HepG2 (cell line): ENCODE measurements around the gene RPL19. TPM values are rescaled to one million over a fixed set of nuclear protein-coding genes. Genes with fewer than 3 reads are reported as not detected.

Experiments
- ATAC-seq: fragments of 200-7000 bp; cut with Tn5 transposase; 3 replicates; pipeline ENCODE4 v1.9.1; 2020; ENCODE audit warnings: mild to moderate bottlenecking, moderate library complexity
- BruUV-seq: library from RNA; stranded (reverse); fragments of 400-500 nt; replicated peaks from 2 replicates; lab custom pipeline; 2021; lab: Mats Ljungman, UMichigan
- CTCF ChIA-PET: fragments of 300-600 bp; formaldehyde crosslinking; extraction: SDS; loops from one replicate; lab custom pipeline; 2021; ENCODE audit warnings: low total read pairs, inconsistent platforms, low intra/inter-chr PET ratio; lab: Yijun Ruan, JAX
- POLR2A ChIA-PET: fragments of 350-600 bp; sonication (Branson Sonifier 250); formaldehyde crosslinking; loops from one replicate; lab custom pipeline; 2020; ENCODE audit warnings: antibody characterized with exemption, inconsistent platforms; lab: Yijun Ruan, JAX
- DNase-seq: peaks from one replicate; pipeline ENCODE4 v3.0.0-alpha.2; 2015; ENCODE audit warnings: low spot score
- FAIRE-seq: peaks from 3 replicates; lab custom pipeline; 2011; peaks lifted over from hg19 to GRCh38; lab: Jason Lieb, UNC
- H2AFZ ChIP-seq: one replicate; pipeline ENCODE4 v1.6.1; 2011; ENCODE audit warnings: low read length, inconsistent platforms
- H3K27ac ChIP-seq: fragments of 300-600 bp; 3 replicates; pipeline ENCODE4 v1.8.0; 2011; ENCODE audit warnings: mixed run types, mild to moderate bottlenecking, mixed read lengths, low read length, inconsistent platforms; ENCODE audit not compliant: insufficient read depth; ENCODE audit errors: extremely low read length
- H3K27me3 ChIP-seq, 2 experiments: fragments of 200-600 bp in 1 of 2; 2 replicates in 1 of 2; 3 replicates in 1 of 2; pipeline versions ENCODE4 v1.6.0 to v1.8.0; 2011; ENCODE audit warnings: low read length in 2 of 2, mild to moderate bottlenecking in 2 of 2, moderate library complexity in 2 of 2, inconsistent platforms in 1 of 2; ENCODE audit not compliant: insufficient read depth in 2 of 2, control insufficient read depth in 1 of 2
- H3K36me3 ChIP-seq, 2 experiments: fragments of 200-600 bp in 1 of 2; replicated peaks in 1 of 2; 2 replicates in 1 of 2; 3 replicates in 1 of 2; pipeline versions ENCODE4 v1.5.1 to v1.8.0; 2011; ENCODE audit warnings: low read length in 2 of 2, inconsistent platforms in 1 of 2; ENCODE audit not compliant: insufficient read depth in 2 of 2, control insufficient read depth in 1 of 2
- H3K4me1 ChIP-seq: 2 replicates; pipeline ENCODE4 v1.5.1; 2012; ENCODE audit warnings: low read length, inconsistent platforms; ENCODE audit not compliant: insufficient read depth
- H3K4me2 ChIP-seq: 2 replicates; pipeline ENCODE4 v1.6.0; 2011; ENCODE audit warnings: low read depth, low read length, inconsistent platforms
- H3K4me3 ChIP-seq, 3 experiments: fragments of 200-600 bp in 1 of 3; sonication (generic), shearing (Covaris generic) in 1 of 3; replicated peaks in 1 of 3; 2 replicates each; pipeline ENCODE4 v1.5.1; 2011 to 2016; ENCODE audit warnings: low read length in 3 of 3, inconsistent platforms in 2 of 3, low read depth in 2 of 3, mild to moderate bottlenecking in 2 of 3, control low read depth in 1 of 3, mixed read lengths in 1 of 3; ENCODE audit not compliant: insufficient read depth in 1 of 3
- H3K79me2 ChIP-seq: one replicate; pipeline ENCODE4 v1.6.1; 2011; ENCODE audit warnings: low read length, inconsistent platforms; ENCODE audit not compliant: insufficient read depth
- H3K9ac ChIP-seq: 2 replicates; pipeline ENCODE4 v1.6.0; 2011; ENCODE audit warnings: mild to moderate bottlenecking, low read depth, low read length, inconsistent platforms; ENCODE audit not compliant: insufficient read depth
- H3K9me3 ChIP-seq: 2 replicates; pipeline ENCODE4 v1.5.1; 2012; ENCODE audit warnings: mild to moderate bottlenecking, low read length
- H4K20me1 ChIP-seq: 2 replicates; pipeline ENCODE4 v1.6.0; 2011; ENCODE audit warnings: inconsistent platforms, mild to moderate bottlenecking, low read length, moderate library complexity; ENCODE audit not compliant: insufficient read depth
- MIER3 ChIP-seq: IDR thresholded peaks from 2 replicates; pipeline ENCODE4 v1.6.1; 2016; ENCODE audit warnings: missing compliant biosample characterization, borderline replicate concordance
- RAD21 ChIP-seq: fragments of 450-650 bp; formaldehyde crosslinking; IDR thresholded peaks from 2 replicates; pipeline ENCODE4 v1.5.0; 2020; ENCODE audit warnings: mild to moderate bottlenecking
- SRF ChIP-seq: IDR thresholded peaks from 2 replicates; pipeline ENCODE4 v1.6.1; 2011; ENCODE audit warnings: mild to moderate bottlenecking, low read depth, low read length, moderate library complexity
- ZBTB20 ChIP-seq: sonication (generic); formaldehyde crosslinking; IDR thresholded peaks from 2 replicates; pipeline ENCODE4 v1.8.1; 2023; ENCODE audit warnings: missing genetic modification reagents, low read depth, mild to moderate bottlenecking, borderline replicate concordance
- ZNF549 ChIP-seq: sonication (generic); formaldehyde crosslinking; IDR thresholded peaks from 2 replicates; pipeline ENCODE4 v1.5.0; 2020; ENCODE audit warnings: missing genetic modification reagents
- ZNF557 ChIP-seq: sonication (generic); formaldehyde crosslinking; IDR thresholded peaks from 2 replicates; pipeline ENCODE4 v1.4.0; 2020; ENCODE audit warnings: missing genetic modification reagents
- ZSCAN25 ChIP-seq: sonication (generic); formaldehyde crosslinking; IDR thresholded peaks from 2 replicates; pipeline ENCODE4 v1.8.0; 2022; ENCODE audit warnings: mild to moderate bottlenecking, missing genetic modification reagents
- WGBS: methylation state at CpG from one replicate; pipeline ENCODE4 v1.1.6; 2017; ENCODE audit warnings: low lambda C conversion rate; 5-methylcytosine and 5-hydroxymethylcytosine counted together
- in situ Hi-C: cut with HindIII; loops from 2 replicates; pipeline ENCODE4 v1.10.0; 2017; ENCODE audit warnings: low pct_unique_long_range_greater_than_20kb; ENCODE audit not compliant: extremely low pct_ligation_motif_present
- intact Hi-C: fragments of 100-400 bp; cut with micrococcal nuclease; formaldehyde crosslinking; loops from one replicate; pipeline ENCODE4 v1.10.0; 2022; ENCODE audit not compliant: unreplicated experiment
- polyA plus RNA-seq, 8 experiments: library from polyadenylated mRNA; depleted of rRNA in 3 of 8; stranded (reverse) in 7 of 8; unstranded in 1 of 8; fragments of >200 nt; fragmentation: Illumina TruSeq in 4 of 8; extraction: Trizol in 4 of 8; gene quantifications; 2 replicates each; pipeline versions ENCODE4 v1.2.1 to v1.2.3, GENCODE V29; 2011 to 2016; ENCODE audit warnings: low read depth in 4 of 8, missing spikeins in 1 of 8, mixed read lengths in 1 of 8; ENCODE audit not compliant: insufficient read depth in 1 of 8
- total RNA-seq, 5 experiments: library from RNA; depleted of rRNA; stranded (reverse); fragments of >200 nt; fragmentation: Illumina TruSeq; extraction: Trizol; gene quantifications; 2 replicates each; pipeline ENCODE4 v1.2.3, GENCODE V29; 2016; ENCODE audit warnings: low read depth in 1 of 5
- TF ChIP-seq, protein P1 (sequence below): sonication (generic); formaldehyde crosslinking; IDR thresholded peaks from 2 replicates; pipeline ENCODE4 v1.5.1; 2020; ENCODE audit warnings: missing genetic modification reagents, mild to moderate bottlenecking, borderline replicate concordance
- TF ChIP-seq, protein P2 (sequence below): sonication (generic); formaldehyde crosslinking; IDR thresholded peaks from 2 replicates; pipeline ENCODE4 v1.8.0; 2023; ENCODE audit warnings: mild to moderate bottlenecking, missing genetic modification reagents
- TF ChIP-seq, protein P3 (sequence below): sonication (generic); formaldehyde crosslinking; IDR thresholded peaks from 2 replicates; pipeline ENCODE4 v1.8.0; 2022; ENCODE audit warnings: mild to moderate bottlenecking, missing genetic modification reagents

RPL19 gene
- total and polyA plus RNA-seq, 2 of the 13 experiments (the other 11 are each of a cell fraction or from before 2014, with no cell fraction given) = 2,522 to 2,768 TPM

DNA sequence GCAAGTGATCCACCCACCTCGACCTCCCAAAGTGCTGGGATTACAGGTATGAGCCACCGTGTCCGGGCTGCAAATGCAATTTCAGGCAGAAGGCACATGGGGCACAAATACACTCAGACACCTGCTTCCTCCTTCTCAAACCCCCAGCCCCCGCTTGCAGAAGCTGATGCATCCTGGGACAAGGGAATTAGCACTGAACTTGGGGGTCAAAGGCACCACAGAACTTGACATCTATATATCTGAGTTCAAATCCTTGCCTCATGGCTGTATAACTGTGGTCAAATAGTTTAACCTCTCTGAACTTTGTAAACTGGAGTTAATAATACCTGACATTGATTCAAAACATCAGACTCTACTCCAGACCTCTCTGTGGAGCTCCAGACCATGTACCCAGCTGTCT lies 30.0 kb upstream of the RPL19 start:
- ATAC-seq = no peak
- H3K36me3 ChIP-seq = no peaks in the 10 kb centered on the region
- no peak for FAIRE-seq

More for the DNA sequence above, 30.0 kb upstream of the RPL19 start:
- 0 out of 2 replicates have a peak, but pooled peaks cover under 1% of the 10 kb centered on the region for H3K4me1 ChIP-seq
- H3K79me2 ChIP-seq = no peaks in the 10 kb centered on the region
- no TSS peak for BruUV-seq
- H3K4me3 ChIP-seq = no peak overlapping the region
- CTCF ChIA-PET = no interaction called here
- no peaks in the 10 kb centered on the region; the same call in 1 of the 2 replicates for H4K20me1 ChIP-seq
- no peak overlapping the region for H3K4me2 ChIP-seq
- no peak overlapping the region for H2AFZ ChIP-seq
- TF ChIP-seq ZNF549 (CRISPR knock-in tag) (no peak), ZBTB20 (CRISPR knock-in tag) (no peak), SRF (no peak), RAD21 (CRISPR knock-in tag) (no peak), ZNF557 (no peak), ZSCAN25 (CRISPR knock-in tag) (no peak), MIER3 (no peak)
- TF ChIP-seq, protein P1, sequence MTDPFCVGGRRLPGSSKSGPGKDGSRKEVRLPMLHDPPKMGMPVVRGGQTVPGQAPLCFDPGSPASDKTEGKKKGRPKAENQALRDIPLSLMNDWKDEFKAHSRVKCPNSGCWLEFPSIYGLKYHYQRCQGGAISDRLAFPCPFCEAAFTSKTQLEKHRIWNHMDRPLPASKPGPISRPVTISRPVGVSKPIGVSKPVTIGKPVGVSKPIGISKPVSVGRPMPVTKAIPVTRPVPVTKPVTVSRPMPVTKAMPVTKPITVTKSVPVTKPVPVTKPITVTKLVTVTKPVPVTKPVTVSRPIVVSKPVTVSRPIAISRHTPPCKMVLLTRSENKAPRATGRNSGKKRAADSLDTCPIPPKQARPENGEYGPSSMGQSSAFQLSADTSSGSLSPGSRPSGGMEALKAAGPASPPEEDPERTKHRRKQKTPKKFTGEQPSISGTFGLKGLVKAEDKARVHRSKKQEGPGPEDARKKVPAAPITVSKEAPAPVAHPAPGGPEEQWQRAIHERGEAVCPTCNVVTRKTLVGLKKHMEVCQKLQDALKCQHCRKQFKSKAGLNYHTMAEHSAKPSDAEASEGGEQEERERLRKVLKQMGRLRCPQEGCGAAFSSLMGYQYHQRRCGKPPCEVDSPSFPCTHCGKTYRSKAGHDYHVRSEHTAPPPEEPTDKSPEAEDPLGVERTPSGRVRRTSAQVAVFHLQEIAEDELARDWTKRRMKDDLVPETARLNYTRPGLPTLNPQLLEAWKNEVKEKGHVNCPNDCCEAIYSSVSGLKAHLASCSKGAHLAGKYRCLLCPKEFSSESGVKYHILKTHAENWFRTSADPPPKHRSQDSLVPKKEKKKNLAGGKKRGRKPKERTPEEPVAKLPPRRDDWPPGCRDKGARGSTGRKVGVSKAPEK (CRISPR knock-in tag) = no peak
- TF ChIP-seq, protein P2, sequence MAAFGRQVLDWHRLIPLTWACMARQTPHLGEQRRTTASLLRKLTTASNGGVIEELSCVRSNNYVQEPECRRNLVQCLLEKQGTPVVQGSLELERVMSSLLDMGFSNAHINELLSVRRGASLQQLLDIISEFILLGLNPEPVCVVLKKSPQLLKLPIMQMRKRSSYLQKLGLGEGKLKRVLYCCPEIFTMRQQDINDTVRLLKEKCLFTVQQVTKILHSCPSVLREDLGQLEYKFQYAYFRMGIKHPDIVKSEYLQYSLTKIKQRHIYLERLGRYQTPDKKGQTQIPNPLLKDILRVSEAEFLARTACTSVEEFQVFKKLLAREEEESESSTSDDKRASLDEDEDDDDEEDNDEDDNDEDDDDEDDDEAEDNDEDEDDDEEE = no peak
- TF ChIP-seq, protein P3, sequence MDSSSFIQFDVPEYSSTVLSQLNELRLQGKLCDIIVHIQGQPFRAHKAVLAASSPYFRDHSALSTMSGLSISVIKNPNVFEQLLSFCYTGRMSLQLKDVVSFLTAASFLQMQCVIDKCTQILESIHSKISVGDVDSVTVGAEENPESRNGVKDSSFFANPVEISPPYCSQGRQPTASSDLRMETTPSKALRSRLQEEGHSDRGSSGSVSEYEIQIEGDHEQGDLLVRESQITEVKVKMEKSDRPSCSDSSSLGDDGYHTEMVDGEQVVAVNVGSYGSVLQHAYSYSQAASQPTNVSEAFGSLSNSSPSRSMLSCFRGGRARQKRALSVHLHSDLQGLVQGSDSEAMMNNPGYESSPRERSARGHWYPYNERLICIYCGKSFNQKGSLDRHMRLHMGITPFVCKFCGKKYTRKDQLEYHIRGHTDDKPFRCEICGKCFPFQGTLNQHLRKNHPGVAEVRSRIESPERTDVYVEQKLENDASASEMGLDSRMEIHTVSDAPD (CRISPR knock-in tag) = no peak
- no peak overlapping the region for H3K27ac ChIP-seq
- H3K9me3 ChIP-seq = no peaks in the 10 kb centered on the region
- no peak overlapping the region for H3K9ac ChIP-seq
- H3K27me3 ChIP-seq = peaks cover 4 to 23% of the 10 kb centered on the region in 2 experiments; a peak in 4 of 5 replicates
- in situ Hi-C loops (loop anchor here (25.0 kb wide), 1 partner anchor 408 kb away; the partner anchor contains the start of gene PSMB3), intact Hi-C loops (no loop called here)
- DNase-seq = no peak
- WGBS = 3% methylated on average over 4 of the region's 4 CpGs
- POLR2A ChIA-PET = no interaction called here
